ENCODE measurements around the gene NOL9. TPM values are rescaled to one million over a fixed set of nuclear protein-coding genes. Genes with fewer than 3 reads are reported as not detected.

NOL9 gene
- total RNA-seq, 1 donor from 2014 or later, result 34.5 TPM

DNA sequence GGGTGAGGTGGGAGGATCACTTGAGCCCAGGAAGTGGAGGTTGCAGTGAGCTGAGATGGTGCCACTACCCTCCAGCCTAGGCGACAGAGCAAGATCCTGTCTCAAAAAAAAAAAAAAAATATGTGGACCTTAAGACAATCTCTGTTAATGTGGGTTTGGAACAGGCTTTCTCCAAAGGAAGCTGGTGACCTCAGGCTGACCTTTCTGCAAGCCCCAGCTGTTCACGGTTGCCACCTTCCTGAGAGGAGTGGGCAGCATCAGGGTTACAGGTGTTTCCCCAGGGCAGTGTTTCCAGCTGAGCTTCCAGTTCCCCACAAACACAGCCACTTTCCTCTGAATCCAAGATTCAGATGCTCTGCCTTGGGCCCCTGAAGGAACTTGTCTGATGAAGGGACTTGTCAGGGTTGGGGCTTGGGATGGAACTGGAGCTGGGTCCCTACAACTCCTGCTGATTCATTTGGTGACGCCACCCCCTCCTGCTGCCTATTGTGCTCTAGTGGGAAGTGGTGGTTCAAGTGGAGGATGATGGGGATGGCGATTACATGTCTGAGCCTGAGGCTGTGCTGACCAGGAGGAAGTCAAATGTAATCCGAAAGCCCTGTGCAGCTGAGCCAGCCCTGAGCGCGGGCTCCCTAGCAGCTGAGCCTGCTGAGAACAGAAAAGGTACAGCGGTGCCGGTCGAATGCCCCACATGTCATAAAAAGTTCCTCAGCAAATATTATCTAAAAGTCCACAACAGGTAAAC lies 27.4 kb upstream of the NOL9 start:
- H3K4me3 Mint-ChIP-seq (ENCODE audit: unreplicated experiment), result no peak overlapping the region
- H3K27me3 Mint-ChIP-seq (ENCODE audit: unreplicated experiment), result peaks cover 2% of the 10 kb centered on the region
- TF ChIP-seq, protein P1, sequence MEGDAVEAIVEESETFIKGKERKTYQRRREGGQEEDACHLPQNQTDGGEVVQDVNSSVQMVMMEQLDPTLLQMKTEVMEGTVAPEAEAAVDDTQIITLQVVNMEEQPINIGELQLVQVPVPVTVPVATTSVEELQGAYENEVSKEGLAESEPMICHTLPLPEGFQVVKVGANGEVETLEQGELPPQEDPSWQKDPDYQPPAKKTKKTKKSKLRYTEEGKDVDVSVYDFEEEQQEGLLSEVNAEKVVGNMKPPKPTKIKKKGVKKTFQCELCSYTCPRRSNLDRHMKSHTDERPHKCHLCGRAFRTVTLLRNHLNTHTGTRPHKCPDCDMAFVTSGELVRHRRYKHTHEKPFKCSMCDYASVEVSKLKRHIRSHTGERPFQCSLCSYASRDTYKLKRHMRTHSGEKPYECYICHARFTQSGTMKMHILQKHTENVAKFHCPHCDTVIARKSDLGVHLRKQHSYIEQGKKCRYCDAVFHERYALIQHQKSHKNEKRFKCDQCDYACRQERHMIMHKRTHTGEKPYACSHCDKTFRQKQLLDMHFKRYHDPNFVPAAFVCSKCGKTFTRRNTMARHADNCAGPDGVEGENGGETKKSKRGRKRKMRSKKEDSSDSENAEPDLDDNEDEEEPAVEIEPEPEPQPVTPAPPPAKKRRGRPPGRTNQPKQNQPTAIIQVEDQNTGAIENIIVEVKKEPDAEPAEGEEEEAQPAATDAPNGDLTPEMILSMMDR (IDR thresholded peaks at IDR 0.05; ENCODE audit: partially characterized antibody, unreplicated experiment), result no peak
- no peaks in the 10 kb centered on the region for H3K36me3 Mint-ChIP-seq (ENCODE audit: unreplicated experiment)
- DNase-seq, result no peak
- H3K4me1 Mint-ChIP-seq (ENCODE audit: low read depth, unreplicated experiment), result peaks cover 20% of the 10 kb centered on the region
- H3K27ac Mint-ChIP-seq (ENCODE audit: unreplicated experiment), result no peak overlapping the region
- peaks cover 2% of the 10 kb centered on the region for H3K9me3 Mint-ChIP-seq (ENCODE audit: unreplicated experiment)

DNA sequence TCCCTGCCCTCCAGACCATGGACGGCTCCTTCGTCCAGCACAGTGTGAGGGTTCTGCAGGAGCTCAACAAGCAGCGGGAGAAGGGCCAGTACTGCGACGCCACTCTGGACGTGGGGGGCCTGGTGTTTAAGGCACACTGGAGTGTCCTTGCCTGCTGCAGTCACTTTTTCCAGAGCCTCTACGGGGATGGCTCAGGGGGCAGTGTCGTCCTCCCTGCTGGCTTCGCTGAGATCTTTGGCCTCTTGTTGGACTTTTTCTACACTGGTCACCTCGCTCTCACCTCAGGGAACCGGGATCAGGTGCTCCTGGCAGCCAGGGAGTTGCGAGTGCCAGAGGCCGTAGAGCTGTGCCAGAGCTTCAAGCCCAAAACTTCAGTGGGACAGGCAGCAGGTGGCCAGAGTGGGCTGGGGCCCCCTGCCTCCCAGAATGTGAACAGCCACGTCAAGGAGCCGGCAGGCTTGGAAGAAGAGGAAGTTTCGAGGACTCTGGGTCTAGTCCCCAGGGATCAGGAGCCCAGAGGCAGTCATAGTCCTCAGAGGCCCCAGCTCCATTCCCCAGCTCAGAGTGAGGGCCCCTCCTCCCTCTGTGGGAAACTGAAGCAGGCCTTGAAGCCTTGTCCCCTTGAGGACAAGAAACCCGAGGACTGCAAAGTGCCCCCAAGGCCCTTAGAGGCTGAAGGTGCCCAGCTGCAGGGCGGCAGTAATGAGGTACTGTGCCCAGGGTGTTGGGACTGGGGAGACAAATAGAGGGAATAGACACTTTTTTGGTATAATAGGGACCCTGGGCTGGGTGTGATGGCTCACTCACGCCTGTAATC lies 26.5 kb upstream of the NOL9 start:
- no peaks in the 10 kb centered on the region for H3K36me3 Mint-ChIP-seq (ENCODE audit: unreplicated experiment)
- no peak overlapping the region for H3K27ac Mint-ChIP-seq (ENCODE audit: unreplicated experiment)
- peaks cover 2% of the 10 kb centered on the region for H3K9me3 Mint-ChIP-seq (ENCODE audit: unreplicated experiment)
- TF ChIP-seq, protein P1 (IDR thresholded peaks at IDR 0.05; ENCODE audit: partially characterized antibody, unreplicated experiment), result no peak
- peaks cover 2% of the 10 kb centered on the region for H3K27me3 Mint-ChIP-seq (ENCODE audit: unreplicated experiment)
- no peak for DNase-seq
- H3K4me1 Mint-ChIP-seq (ENCODE audit: low read depth, unreplicated experiment), result peaks cover 20% of the 10 kb centered on the region
- H3K4me3 Mint-ChIP-seq (ENCODE audit: unreplicated experiment), result peak overlapping the region; percentile 92

DNA sequence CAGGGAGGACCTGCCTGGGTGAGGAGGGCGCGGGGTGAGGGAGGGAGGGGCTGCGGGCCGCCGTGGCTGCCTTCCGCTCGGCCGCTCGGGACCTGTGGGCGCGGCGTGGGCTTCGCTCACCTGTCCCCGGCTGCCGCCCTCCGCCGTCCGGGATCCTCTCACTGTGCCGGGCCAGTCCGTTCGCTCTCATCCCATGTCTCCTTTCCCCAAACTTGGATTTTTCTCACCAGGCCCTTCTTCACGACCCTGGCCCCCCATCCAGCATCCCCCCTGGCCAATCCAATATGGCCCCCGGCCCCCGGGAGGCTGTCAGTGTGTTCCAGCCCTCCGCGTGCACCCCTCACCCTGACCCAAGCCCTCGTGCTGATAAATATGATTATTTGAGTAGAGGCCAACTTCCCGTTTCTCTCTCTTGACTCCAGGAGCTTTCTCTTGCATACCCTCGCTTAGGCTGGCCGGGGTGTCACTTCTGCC lies 25.8 kb upstream of the NOL9 start:
- DNase-seq, result no peak
- H3K27ac Mint-ChIP-seq (ENCODE audit: unreplicated experiment), result peak overlapping the region; percentile 84
- H3K4me3 Mint-ChIP-seq (ENCODE audit: unreplicated experiment), result peak overlapping the region; percentile 92
- TF ChIP-seq, protein P1 (IDR thresholded peaks at IDR 0.05; ENCODE audit: partially characterized antibody, unreplicated experiment), result no peak
- H3K27me3 Mint-ChIP-seq (ENCODE audit: unreplicated experiment), result peaks cover 2% of the 10 kb centered on the region
- H3K9me3 Mint-ChIP-seq (ENCODE audit: unreplicated experiment), result peaks cover 2% of the 10 kb centered on the region
- no peaks in the 10 kb centered on the region for H3K36me3 Mint-ChIP-seq (ENCODE audit: unreplicated experiment)
- peaks cover 20% of the 10 kb centered on the region for H3K4me1 Mint-ChIP-seq (ENCODE audit: low read depth, unreplicated experiment)

DNA sequence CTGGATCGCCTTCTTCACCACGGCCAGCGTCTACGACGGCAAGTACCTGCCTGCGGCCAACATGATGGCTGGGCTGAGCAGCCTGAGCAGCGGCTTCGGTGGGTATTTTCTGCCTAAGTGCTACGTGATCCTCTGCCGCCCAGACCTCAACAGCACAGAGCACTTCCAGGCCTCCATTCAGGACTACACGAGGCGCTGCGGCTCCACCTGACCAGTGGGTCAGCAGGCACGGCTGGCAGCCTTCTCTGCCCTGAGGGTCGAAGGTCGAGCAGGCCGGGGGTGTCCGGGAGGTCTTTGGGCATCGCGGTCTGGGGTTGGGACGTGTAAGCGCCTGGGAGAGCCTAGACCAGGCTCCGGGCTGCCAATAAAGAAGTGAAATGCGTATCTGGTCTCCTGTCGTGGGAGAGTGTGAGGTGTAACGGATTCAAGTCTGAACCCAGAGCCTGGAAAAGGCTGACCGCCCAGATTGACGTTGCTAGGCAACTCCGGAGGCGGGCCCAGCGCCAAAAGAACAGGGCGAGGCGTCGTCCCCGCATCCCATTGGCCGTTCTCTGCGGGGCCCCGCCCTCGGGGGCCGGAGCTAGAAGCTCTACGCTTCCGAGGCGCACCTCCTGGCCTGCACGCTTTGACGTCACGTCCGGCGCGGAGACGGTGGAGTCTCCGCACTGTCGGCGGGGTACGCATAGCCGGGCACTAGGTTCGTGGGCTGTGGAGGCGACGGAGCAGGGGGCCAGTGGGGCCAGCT lies 25.2 kb upstream of the NOL9 start, which contains the start of gene ZBTB48:
TSS of gene ZBTB48 (plus strand) at position 621 of the 745 bp plus-strand sequence. CDS start 616 bp downstream, outside the sequence.
- H3K4me3 Mint-ChIP-seq (ENCODE audit: unreplicated experiment), result peak within 1 kb of the TSS; percentile 92
- peaks cover 15% of the 10 kb centered on the region for H3K4me1 Mint-ChIP-seq (ENCODE audit: low read depth, unreplicated experiment)
- H3K27me3 Mint-ChIP-seq (ENCODE audit: unreplicated experiment), result no peaks in the 10 kb centered on the region
- H3K36me3 Mint-ChIP-seq (ENCODE audit: unreplicated experiment), result no peaks in the 10 kb centered on the region
- TF ChIP-seq, protein P1 (IDR thresholded peaks at IDR 0.05; ENCODE audit: partially characterized antibody, unreplicated experiment), result no peak
- H3K27ac Mint-ChIP-seq (ENCODE audit: unreplicated experiment), result peak within 1 kb of the TSS; percentile 84
- DNase-seq, result peak; percentile 99
- no peaks in the 10 kb centered on the region for H3K9me3 Mint-ChIP-seq (ENCODE audit: unreplicated experiment)

Measured in glutamatergic neuron (in vitro differentiated cells).